GOT3 (cell line): ENCODE measurements around the gene PELI1.

Experiments used
- DNase-seq: peaks from one replicate; lab custom pipeline; 2025; ENCODE audit warnings: mixed read lengths; lab: John Stamatoyannopoulos, UW

The PELI1 gene

GRCh38 chr2:64153811-64154210 is 9.6 kb upstream of the PELI1 start:
- no peak for DNase-seq

GRCh38 chr2:64151476-64151875 is 7.3 kb upstream of the PELI1 start:
- DNase-seq, result no peak

- DNase-seq, result no peak
These were observed 1.5 kb upstream of the PELI1 start for GRCh38 chr2:64145714-64146113.

GRCh38 chr2:64145119-64145518 is 899 bp upstream of the PELI1 start:
- DNase-seq, result no peak

- no peak for DNase-seq
These were observed 807 bp downstream of the PELI1 start for GRCh38 chr2:64143169-64144056.

GRCh38 chr2:64142741-64143168 is 1.5 kb downstream of the PELI1 start:
- DNase-seq, result no peak

- no peak for DNase-seq
These were observed 2.4 kb downstream of the PELI1 start for GRCh38 chr2:64141674-64142405.

- no peak for DNase-seq
These were observed 3.5 kb downstream of the PELI1 start for GRCh38 chr2:64140665-64141200.

- no peak for DNase-seq
These were observed 4.3 kb downstream of the PELI1 start for GRCh38 chr2:64139956-64140355.

- DNase-seq, result no peak
These were observed 6.2 kb downstream of the PELI1 start for GRCh38 chr2:64137996-64138395.

- no peak for DNase-seq
These were observed 6.7 kb downstream of the PELI1 start for GRCh38 chr2:64137567-64137966.

- DNase-seq, result no peak
These were observed 8.8 kb downstream of the PELI1 start for GRCh38 chr2:64135421-64135820.

GRCh38 chr2:64134813-64135212 is 9.4 kb downstream of the PELI1 start:
- no peak for DNase-seq

GRCh38 chr2:64133828-64134227 is 10.4 kb downstream of the PELI1 start:
- no peak for DNase-seq

GRCh38 chr2:64133354-64133753 is 10.9 kb downstream of the PELI1 start:
- DNase-seq, result no peak

GRCh38 chr2:64130333-64130732 is 13.9 kb downstream of the PELI1 start:
- DNase-seq, result no peak

- DNase-seq, result no peak
These were observed 15.3 kb downstream of the PELI1 start for GRCh38 chr2:64128943-64129391.

- no peak for DNase-seq
These were observed 15.8 kb downstream of the PELI1 start for GRCh38 chr2:64128406-64128805.

GRCh38 chr2:64127119-64127518 is 17.1 kb downstream of the PELI1 start:
- DNase-seq, result no peak

GRCh38 chr2:64126601-64127000 is 17.6 kb downstream of the PELI1 start:
- no peak for DNase-seq

GRCh38 chr2:64124571-64124970 is 19.6 kb downstream of the PELI1 start:
- DNase-seq, result no peak

- no peak for DNase-seq
These were observed 20.1 kb downstream of the PELI1 start for GRCh38 chr2:64124168-64124567.

GRCh38 chr2:64123740-64124139 is 20.5 kb downstream of the PELI1 start:
- DNase-seq, result no peak
